Measurements from ENCODE around the gene SPINK7. TPM values are rescaled to one million over a fixed set of nuclear protein-coding genes. Genes with fewer than 3 reads are reported as not detected.
"Not testable (repeated sequence)": the region's sequence is repeated elsewhere in the genome, so short reads cannot be mapped to it uniquely, and the experiment has no call there.

Gene SPINK7
- total RNA-seq, 2 experiments from 2014 or later: not detected

DNA sequence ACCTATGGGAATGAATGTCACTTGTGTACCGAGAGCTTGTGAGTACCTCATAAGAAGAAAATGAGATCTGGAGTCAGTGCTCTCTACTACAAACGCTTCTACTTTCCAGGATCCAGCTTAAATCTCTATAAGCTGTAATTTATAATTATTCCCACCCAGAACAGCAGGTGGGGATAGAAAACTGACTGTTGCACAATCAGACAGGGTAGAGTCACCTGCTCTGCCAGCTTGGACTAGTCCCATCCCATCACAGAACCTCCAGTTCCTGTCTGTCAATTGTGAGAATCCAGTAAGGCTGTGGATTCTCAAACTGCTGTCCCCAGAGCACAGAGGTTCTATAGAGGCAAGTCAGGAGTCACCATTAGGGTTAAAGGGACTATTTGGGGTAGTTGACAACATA lies 2.0 kb downstream of the SPINK7 start:
- intact Hi-C loops (cut with micrococcal nuclease; ENCODE audit: unreplicated experiment): no loop called here
- H3K4me3 ChIP-seq (ENCODE audit: low read depth, low read length, poor library complexity, severe bottlenecking): no peak overlapping the region
- no peak overlapping the region for H3K4me2 ChIP-seq (ENCODE audit: low read length)
- H3K9me3 ChIP-seq (ENCODE audit: low read length): no peaks in the 10 kb centered on the region
- CTCF ChIA-PET (ENCODE audit: unreplicated experiment): no interaction called here
- no peaks in the 10 kb centered on the region for H3K9me2 ChIP-seq (ENCODE audit: insufficient read depth, low read length)
- no peaks in the 10 kb centered on the region for H3K79me2 ChIP-seq (ENCODE audit: insufficient read depth, low read depth, low read length)
- TF ChIP-seq EZH2phosphoT487 (IDR thresholded peaks at IDR 0.05; ENCODE audit: borderline replicate concordance, low read depth, low read length): no peak
- TF ChIP-seq, protein P1, sequence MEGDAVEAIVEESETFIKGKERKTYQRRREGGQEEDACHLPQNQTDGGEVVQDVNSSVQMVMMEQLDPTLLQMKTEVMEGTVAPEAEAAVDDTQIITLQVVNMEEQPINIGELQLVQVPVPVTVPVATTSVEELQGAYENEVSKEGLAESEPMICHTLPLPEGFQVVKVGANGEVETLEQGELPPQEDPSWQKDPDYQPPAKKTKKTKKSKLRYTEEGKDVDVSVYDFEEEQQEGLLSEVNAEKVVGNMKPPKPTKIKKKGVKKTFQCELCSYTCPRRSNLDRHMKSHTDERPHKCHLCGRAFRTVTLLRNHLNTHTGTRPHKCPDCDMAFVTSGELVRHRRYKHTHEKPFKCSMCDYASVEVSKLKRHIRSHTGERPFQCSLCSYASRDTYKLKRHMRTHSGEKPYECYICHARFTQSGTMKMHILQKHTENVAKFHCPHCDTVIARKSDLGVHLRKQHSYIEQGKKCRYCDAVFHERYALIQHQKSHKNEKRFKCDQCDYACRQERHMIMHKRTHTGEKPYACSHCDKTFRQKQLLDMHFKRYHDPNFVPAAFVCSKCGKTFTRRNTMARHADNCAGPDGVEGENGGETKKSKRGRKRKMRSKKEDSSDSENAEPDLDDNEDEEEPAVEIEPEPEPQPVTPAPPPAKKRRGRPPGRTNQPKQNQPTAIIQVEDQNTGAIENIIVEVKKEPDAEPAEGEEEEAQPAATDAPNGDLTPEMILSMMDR (conservative IDR thresholded peaks at IDR 0.05; ENCODE audit: low read length): peak; percentile 29; the same call in 1 of the 2 replicates
- no peak overlapping the region for H2AFZ ChIP-seq (ENCODE audit: low read length)
- no peaks in the 10 kb centered on the region for H4K20me1 ChIP-seq (ENCODE audit: insufficient read depth, low read length)
- H3K36me3 ChIP-seq (ENCODE audit: insufficient read depth, low read length): no peaks in the 10 kb centered on the region
- DNase-seq (ENCODE audit: low spot score): no peak
- no peaks in the 10 kb centered on the region for H3K4me1 ChIP-seq (ENCODE audit: insufficient read depth, low read length, poor library complexity, severe bottlenecking)
- H3K27ac ChIP-seq (ENCODE audit: low read depth, low read length, poor library complexity, severe bottlenecking): no peak overlapping the region
- BruUV-seq (replicated peaks): no TSS peak
- POLR2A ChIA-PET: interaction anchor here (0.6 to 0.9 kb wide), 3 partner anchors 23 to 476 kb away, joined by 3 to 4 read pairs (median 3); no protein-coding TSS in a partner anchor

DNA sequence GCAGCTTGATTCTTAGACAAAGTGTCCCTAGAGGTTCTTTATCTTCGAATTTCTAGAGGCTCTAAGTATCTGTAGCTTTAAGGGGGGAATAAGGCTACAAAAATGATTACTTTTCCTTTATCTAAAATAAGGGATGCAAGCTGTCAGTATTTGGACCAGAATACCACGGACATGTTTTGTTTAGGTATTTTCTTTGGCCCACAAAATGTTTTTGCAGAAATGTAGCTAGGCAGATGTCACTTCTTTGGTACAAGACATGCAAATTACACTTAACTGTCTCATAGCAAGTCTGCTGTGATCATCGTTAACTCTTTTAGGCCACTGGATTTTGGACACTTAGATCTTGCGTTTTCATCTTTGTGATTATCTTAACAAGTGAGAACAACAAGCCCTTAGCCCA lies 2.5 kb downstream of the SPINK7 start:
- ChIA-PET POLR2A (interaction anchor here (0.6 to 1.3 kb wide), 3 partner anchors 9 to 476 kb away, joined by 3 to 4 read pairs (median 4); no protein-coding TSS in a partner anchor), CTCF (ENCODE audit: unreplicated experiment) (no interaction called here)
- Histone ChIP-seq H3K4me1 (ENCODE audit: insufficient read depth, low read length, poor library complexity, severe bottlenecking) (no peaks in the 10 kb centered on the region), H3K9me2 (ENCODE audit: insufficient read depth, low read length) (no peaks in the 10 kb centered on the region), H3K36me3 (ENCODE audit: insufficient read depth, low read length) (no peaks in the 10 kb centered on the region), H3K9me3 (ENCODE audit: low read length) (no peaks in the 10 kb centered on the region), H3K4me3 (ENCODE audit: low read depth, low read length, poor library complexity, severe bottlenecking) (no peak overlapping the region), H4K20me1 (ENCODE audit: insufficient read depth, low read length) (no peaks in the 10 kb centered on the region), H2AFZ (ENCODE audit: low read length) (no peak overlapping the region), H3K79me2 (ENCODE audit: insufficient read depth, low read depth, low read length) (no peaks in the 10 kb centered on the region), H3K27ac (ENCODE audit: low read depth, low read length, poor library complexity, severe bottlenecking) (no peak overlapping the region), H3K4me2 (ENCODE audit: low read length) (no peak overlapping the region)
- TF ChIP-seq, protein P1 (conservative IDR thresholded peaks at IDR 0.05; ENCODE audit: low read length): no peak
- no peak for TF ChIP-seq EZH2phosphoT487 (IDR thresholded peaks at IDR 0.05; ENCODE audit: borderline replicate concordance, low read depth, low read length)
- DNase-seq (ENCODE audit: low spot score): no peak
- no TSS peak for BruUV-seq (replicated peaks)
- intact Hi-C loops (cut with micrococcal nuclease; ENCODE audit: unreplicated experiment): no loop called here

DNA sequence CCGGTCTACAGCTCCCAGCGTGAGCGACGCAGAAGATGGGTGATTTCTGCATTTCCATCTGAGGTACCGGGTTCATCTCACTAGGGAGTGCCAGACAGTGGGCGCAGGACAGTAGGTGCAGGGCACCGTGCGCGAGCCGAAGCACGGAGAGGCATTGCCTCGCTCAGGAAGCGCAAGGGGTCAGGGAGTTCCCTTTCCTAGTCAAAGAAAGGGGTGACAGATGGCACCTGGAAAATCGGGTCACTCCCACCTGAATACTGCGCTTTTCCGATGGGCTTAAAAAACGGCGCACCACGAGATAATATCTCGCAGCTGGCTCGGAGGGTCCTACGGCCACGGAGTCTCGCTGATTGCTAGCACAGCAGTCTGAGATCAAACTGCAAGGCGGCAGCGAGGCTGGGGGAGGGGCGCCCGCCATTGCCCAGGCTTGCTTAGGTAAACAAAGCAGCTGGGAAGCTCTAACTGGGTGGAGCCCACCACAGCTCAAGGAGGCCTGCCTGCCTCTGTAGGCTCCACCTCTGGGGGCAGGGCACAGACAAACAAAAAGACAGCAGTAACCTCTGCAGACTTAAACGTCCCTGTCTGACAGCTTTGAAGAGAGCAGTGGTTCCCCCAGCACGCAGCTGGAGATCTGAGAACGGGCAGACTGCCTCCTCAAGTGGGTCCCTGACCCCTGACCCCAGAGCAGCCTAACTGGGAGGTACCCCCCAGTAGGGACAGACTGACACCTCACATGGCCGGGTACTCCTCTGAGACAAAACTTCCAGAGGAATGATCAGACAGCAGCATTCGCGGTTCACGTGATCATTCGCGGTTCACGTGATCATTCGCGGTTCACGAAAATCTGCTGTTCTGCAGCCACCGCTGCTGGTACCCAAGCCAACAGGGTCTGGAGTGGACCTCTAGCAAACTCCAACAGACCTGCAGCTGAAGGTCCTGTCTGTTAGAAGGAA lies 8.1 kb downstream of the SPINK7 start:
- H3K4me2 ChIP-seq (ENCODE audit: low read length); BruUV-seq (replicated peaks); intact Hi-C loops (cut with micrococcal nuclease; ENCODE audit: unreplicated experiment); H3K27ac ChIP-seq (ENCODE audit: low read depth, low read length, poor library complexity, severe bottlenecking); H3K36me3 ChIP-seq (ENCODE audit: insufficient read depth, low read length); H3K4me3 ChIP-seq (ENCODE audit: low read depth, low read length, poor library complexity, severe bottlenecking); H3K9me3 ChIP-seq (ENCODE audit: low read length); H3K9me2 ChIP-seq (ENCODE audit: insufficient read depth, low read length); H3K4me1 ChIP-seq (ENCODE audit: insufficient read depth, low read length, poor library complexity, severe bottlenecking); DNase-seq (ENCODE audit: low spot score); CTCF ChIA-PET (ENCODE audit: unreplicated experiment); H3K79me2 ChIP-seq (ENCODE audit: insufficient read depth, low read depth, low read length); H4K20me1 ChIP-seq (ENCODE audit: insufficient read depth, low read length); POLR2A ChIA-PET; H2AFZ ChIP-seq (ENCODE audit: low read length): not testable (repeated sequence)

Measured in OCI-LY7 (cell line).